H1 (cell line): ENCODE measurements around the gene MRE11. TPM values are rescaled to one million over a fixed set of nuclear protein-coding genes. Genes with fewer than 3 reads are reported as not detected.

ENCODE experiments used
- CTCF ChIA-PET: fragments of 300-600 bp; sonication (Branson Sonifier 250); formaldehyde crosslinking; loops from one replicate; lab custom pipeline; 2021; ENCODE audit not compliant: partially characterized antibody; lab: Charles Lee
- POLR2A ChIA-PET: fragments of 300-600 bp; sonication (Branson Sonifier 250); formaldehyde crosslinking; loops from one replicate; lab custom pipeline; 2021; ENCODE audit warnings: inconsistent platforms; ENCODE audit not compliant: partially characterized antibody; lab: Charles Lee
- DNase-seq, 2 experiments: peaks; one replicate each; pipeline versions ENCODE4 v3.0.0 to v3.0.0-alpha.2; 2010 to 2022; ENCODE audit warnings: low spot score in 2 of 2, low read depth in 1 of 2, mixed read lengths in 1 of 2
- FAIRE-seq: peaks from 2 replicates; lab custom pipeline; 2011; peaks lifted over from hg19 to GRCh38; lab: Jason Lieb, UNC
- H2AFZ ChIP-seq: 2 replicates; pipeline ENCODE4 v1.8.1; 2012; ENCODE audit warnings: low read length, inconsistent platforms
- H2AK5ac ChIP-seq: 2 replicates; pipeline ENCODE4 v1.6.1; 2013; ENCODE audit warnings: low read depth, low read length
- H2BK120ac ChIP-seq: replicated peaks from 2 replicates; pipeline ENCODE3; 2013; ENCODE audit warnings: low read depth, low read length, inconsistent platforms
- H2BK12ac ChIP-seq: 2 replicates; pipeline ENCODE4 v1.6.1; 2013; ENCODE audit warnings: low read depth, low read length
- H2BK15ac ChIP-seq: 2 replicates; pipeline ENCODE4 v1.6.1; 2013; ENCODE audit warnings: low read length
- H2BK20ac ChIP-seq: 2 replicates; pipeline ENCODE4 v1.6.1; 2013; ENCODE audit warnings: low read length
- H2BK5ac ChIP-seq: 2 replicates; pipeline ENCODE4 v1.6.1; 2013; ENCODE audit warnings: low read depth, low read length
- H3K14ac ChIP-seq: 2 replicates; pipeline ENCODE4 v1.6.1; 2013; ENCODE audit warnings: inconsistent platforms; ENCODE audit not compliant: insufficient read length
- H3K18ac ChIP-seq: 2 replicates; pipeline ENCODE4 v1.6.1; 2013; ENCODE audit warnings: low read length; ENCODE audit errors: extremely low read depth
- H3K23ac ChIP-seq: 2 replicates; pipeline ENCODE4 v1.6.1; 2013; ENCODE audit warnings: inconsistent platforms; ENCODE audit not compliant: insufficient read length
- H3K23me2 ChIP-seq: 2 replicates; pipeline ENCODE4 v1.6.1; 2013; ENCODE audit warnings: low read depth, low read length
- H3K27ac ChIP-seq: 2 replicates; pipeline ENCODE4 v1.6.1; 2011; ENCODE audit warnings: low read depth, low read length, inconsistent platforms
- H3K27me3 ChIP-seq, 4 experiments: replicated peaks in 1 of 4; 1 replicate in 1 of 4; 2 replicates in 3 of 4; pipeline versions ENCODE4 v1.6.1 to v1.8.1; 2011 to 2013; ENCODE audit warnings: low read length in 3 of 4, mild to moderate bottlenecking in 3 of 4, inconsistent platforms in 2 of 4, mixed read lengths in 2 of 4, moderate library complexity in 1 of 4; ENCODE audit not compliant: control insufficient read depth in 3 of 4, insufficient read depth in 3 of 4; ENCODE audit errors: extremely low read depth in 1 of 4
- H3K36me3 ChIP-seq, 4 experiments: 2 replicates each; pipeline versions ENCODE4 v1.6.1 to v1.8.1; 2011 to 2013; ENCODE audit warnings: mild to moderate bottlenecking in 4 of 4, low read length in 3 of 4, moderate library complexity in 2 of 4, control low read depth in 1 of 4, inconsistent platforms in 1 of 4; ENCODE audit not compliant: insufficient read depth in 4 of 4, control insufficient read depth in 2 of 4
- H3K4ac ChIP-seq: replicated peaks from 2 replicates; pipeline ENCODE3; 2013; ENCODE audit warnings: low read length, low read depth, mixed read lengths, inconsistent platforms; ENCODE audit not compliant: insufficient read length
- H3K4me1 ChIP-seq, 4 experiments: replicated peaks in 1 of 4; 1 replicate in 1 of 4; 2 replicates in 3 of 4; pipeline versions ENCODE4 v1.6.1 to v1.8.1; 2011 to 2013; ENCODE audit warnings: low read length in 3 of 4, inconsistent platforms in 2 of 4, mixed read lengths in 1 of 4; ENCODE audit not compliant: insufficient read depth in 4 of 4, control insufficient read depth in 3 of 4
- H3K4me2 ChIP-seq, 2 experiments: 2 replicates each; pipeline versions ENCODE4 v1.6.1 to v1.8.1; 2011 to 2013; ENCODE audit warnings: low read depth in 2 of 2, low read length in 2 of 2, control low read depth in 1 of 2, inconsistent platforms in 1 of 2, mild to moderate bottlenecking in 1 of 2; ENCODE audit not compliant: insufficient read depth in 1 of 2
- H3K4me3 ChIP-seq, 4 experiments: fragments of 200-600, 300-600 bp in 1 of 4; sonication (generic), shearing (Covaris generic), sonication (Bioruptor Twin) in 1 of 4; 2 replicates each; pipeline versions ENCODE4 v1.5.1 to v1.8.1; 2011 to 2016; ENCODE audit warnings: low read length in 4 of 4, low read depth in 3 of 4, control low read depth in 2 of 4, inconsistent platforms in 2 of 4, mild to moderate bottlenecking in 2 of 4, mixed read lengths in 1 of 4, moderate library complexity in 1 of 4; ENCODE audit not compliant: insufficient read depth in 2 of 4; ENCODE audit errors: extremely low read depth in 1 of 4
- H3K56ac ChIP-seq: replicated peaks from 2 replicates; pipeline ENCODE3; 2013; ENCODE audit warnings: low read depth, mild to moderate bottlenecking, mixed read lengths, low read length, inconsistent platforms; ENCODE audit not compliant: insufficient read length
- H3K79me1 ChIP-seq: 2 replicates; pipeline ENCODE4 v1.6.1; 2013; ENCODE audit warnings: low read depth, low read length, control low read depth
- H3K79me2 ChIP-seq, 2 experiments: 2 replicates each; pipeline versions ENCODE4 v1.6.1 to v1.8.1; 2012 to 2013; ENCODE audit warnings: low read length in 2 of 2, mild to moderate bottlenecking in 2 of 2, inconsistent platforms in 1 of 2; ENCODE audit not compliant: insufficient read depth in 2 of 2, control insufficient read depth in 1 of 2
- H3K9ac ChIP-seq, 4 experiments: replicated peaks in 1 of 4; 1 replicate in 1 of 4; 2 replicates in 3 of 4; pipeline versions ENCODE4 v1.6.1 to v1.8.1; 2011 to 2013; ENCODE audit warnings: low read depth in 3 of 4, low read length in 3 of 4, control low read depth in 2 of 4, mild to moderate bottlenecking in 2 of 4, moderate library complexity in 2 of 4, inconsistent platforms in 1 of 4; ENCODE audit errors: extremely low read depth in 1 of 4
- H3K9me3 ChIP-seq, 2 experiments: 2 replicates each; pipeline versions ENCODE4 v1.6.1 to v1.8.1; 2012 to 2013; ENCODE audit warnings: mild to moderate bottlenecking in 2 of 2, moderate library complexity in 2 of 2, control low read depth in 1 of 2, inconsistent platforms in 1 of 2, low read depth in 1 of 2, low read length in 1 of 2, mixed read lengths in 1 of 2; ENCODE audit not compliant: insufficient read depth in 2 of 2
- H4K20me1 ChIP-seq, 2 experiments: replicated peaks in 1 of 2; 2 replicates each; pipeline versions ENCODE3 to v1.8.1; 2011 to 2013; ENCODE audit warnings: inconsistent platforms in 2 of 2, low read length in 2 of 2, mild to moderate bottlenecking in 1 of 2; ENCODE audit not compliant: insufficient read depth in 2 of 2, control insufficient read depth in 1 of 2
- H4K5ac ChIP-seq: 2 replicates; pipeline ENCODE4 v1.6.1; 2013; ENCODE audit warnings: low read length, low read depth, mixed read lengths, inconsistent platforms; ENCODE audit not compliant: insufficient read length
- H4K8ac ChIP-seq: 2 replicates; pipeline ENCODE4 v1.8.0; 2013; ENCODE audit warnings: mild to moderate bottlenecking, moderate library complexity, low read length, inconsistent platforms; ENCODE audit not compliant: insufficient read depth; ENCODE audit errors: extremely low read depth
- H4K91ac ChIP-seq: replicated peaks from 2 replicates; pipeline ENCODE3; 2013; ENCODE audit warnings: low read length, mixed read lengths, inconsistent platforms; ENCODE audit not compliant: insufficient read length
- BACH1 ChIP-seq: IDR thresholded peaks from 2 replicates; pipeline ENCODE4 v1.6.1; 2012; ENCODE audit warnings: low read length, improper control_type of control experiment
- CTCF ChIP-seq, 3 experiments: IDR thresholded peaks; 1 replicate in 2 of 3; 2 replicates in 1 of 3; pipeline versions ENCODE4 v1.5.1 to v1.6.1; 2011; ENCODE audit warnings: low read length in 3 of 3, mild to moderate bottlenecking in 3 of 3, inconsistent platforms in 2 of 3, low read depth in 1 of 3, moderate library complexity in 1 of 3; ENCODE audit not compliant: insufficient read depth in 1 of 3; ENCODE audit errors: control extremely low read depth in 1 of 3
- HDAC2 ChIP-seq, 2 experiments: fragments of 300-600 bp in 1 of 2; sonication (generic) in 1 of 2; IDR thresholded peaks; 2 replicates each; pipeline ENCODE4 v1.6.1; 2011 to 2012; ENCODE audit warnings: low read depth in 2 of 2, low read length in 2 of 2, mild to moderate bottlenecking in 2 of 2, moderate library complexity in 2 of 2, borderline replicate concordance in 1 of 2, inconsistent platforms in 1 of 2
- NRF1 ChIP-seq: IDR thresholded peaks from 2 replicates; pipeline ENCODE4 v1.6.1; 2011; ENCODE audit warnings: mild to moderate bottlenecking, low read depth, low read length, improper control_type of control experiment
- RAD21 ChIP-seq, 2 experiments: IDR thresholded peaks in 1 of 2; conservative IDR thresholded peaks in 1 of 2; 2 replicates each; pipeline ENCODE4 v1.6.1; 2011; ENCODE audit warnings: low read depth in 2 of 2, low read length in 2 of 2, improper control_type of control experiment in 1 of 2, inconsistent platforms in 1 of 2, mild to moderate bottlenecking in 1 of 2, moderate library complexity in 1 of 2
- SIRT6 ChIP-seq: IDR thresholded peaks from one replicate; pipeline ENCODE4 v1.7.1; 2012; ENCODE audit warnings: low read length, inconsistent platforms
- TAF7 ChIP-seq: optimal IDR thresholded peaks from 2 replicates; pipeline ENCODE3; 2011; ENCODE audit warnings: low read depth, mild to moderate bottlenecking, inconsistent platforms, low read length, moderate library complexity, borderline replicate concordance
- ZNF274 ChIP-seq: IDR thresholded peaks from 2 replicates; pipeline ENCODE4 v1.7.0; 2012; ENCODE audit warnings: low read length, borderline replicate concordance; ENCODE audit errors: extremely low read depth
- WGBS, 2 experiments: shearing (Covaris generic) in 1 of 2; methylation state at CpG; one replicate each; pipeline versions ENCODE4 v1.1.6 to v1.1.7; 2013 to 2015; ENCODE audit warnings: low lambda C conversion rate in 2 of 2, mixed read lengths in 2 of 2, inconsistent platforms in 1 of 2, low coverage in 1 of 2, missing lambda C conversion rate in 1 of 2; ENCODE audit not compliant: insufficient replicate concordance in 2 of 2, insufficient coverage in 1 of 2, insufficient read length in 1 of 2; ENCODE audit errors: extremely low coverage in 1 of 2, missing lambda C conversion rate in 1 of 2; 5-methylcytosine and 5-hydroxymethylcytosine counted together
- polyA plus RNA-seq, 7 experiments: library from polyadenylated mRNA; depleted of rRNA in 3 of 7; stranded (reverse) in 5 of 7; unstranded in 2 of 7; fragments of >200 nt in 5 of 7; fragments of 200-250 nt in 2 of 7; gene quantifications; 1 replicate in 5 of 7; 2 replicates in 1 of 7; 4 replicates in 1 of 7; pipeline versions ENCODE4 v1.2.1 to v1.2.3, GENCODE V29; 2011 to 2013; ENCODE audit warnings: missing spikeins in 2 of 7, mixed read lengths in 2 of 7
- total RNA-seq: library from RNA; stranded (reverse); fragmentation: NEBNext Ultra II Directional; extraction: Animal tissue kit (Norgen Biotek cat#: 25700); gene quantifications from 2 replicates; pipeline ENCODE4 v1.2.1, GENCODE V29; 2021

MRE11 gene
- total and polyA plus RNA-seq, 2 of the 8 experiments (the other 6 are each of a cell fraction or from before 2014, with no cell fraction given) = 7.2 to 43.4 TPM

- Histone ChIP-seq H3K36me3 (peaks cover 0 to 5% (median under 1%) of the 10 kb centered on the region in 4 experiments; a peak in 1 of 8 replicates), H3K79me2 (no peaks in the 10 kb centered on the region), H2BK5ac (no peak overlapping the region), H3K18ac (no peak overlapping the region), H3K56ac (no peak overlapping the region), H2AK5ac (no peak overlapping the region), H3K4me1 (no peaks in the 10 kb centered on the region), H3K9me3 (no peaks in the 10 kb centered on the region), H2BK20ac (no peak overlapping the region), H4K5ac (no peak overlapping the region), H4K20me1 (no peaks in the 10 kb centered on the region), H3K14ac (no peak overlapping the region), H3K23me2 (no peaks in the 10 kb centered on the region), H4K8ac (no peak overlapping the region), H2BK120ac (no peak overlapping the region), H4K91ac (no peak overlapping the region), H2AFZ (no peak overlapping the region), H3K9ac (no peak overlapping the region), H3K27ac (no peak overlapping the region), H3K4me2 (no peak overlapping the region), H2BK12ac (no peak overlapping the region), H3K4ac (no peak overlapping the region), H3K23ac (no peak overlapping the region), H3K4me3 (no peak overlapping the region), H3K27me3 (no peaks in the 10 kb centered on the region), H2BK15ac (no peak overlapping the region), H3K79me1 (no peaks in the 10 kb centered on the region)
- FAIRE-seq (no peak), DNase-seq (no peak)
- POLR2A ChIA-PET = interaction anchor here (0.6 to 2.2 kb wide), 5 partner anchors 13 to 234 kb away, joined by 3 to 5 read pairs (median 3); no protein-coding TSS in a partner anchor
- TF ChIP-seq BACH1 (no peak), ZNF274 (no peak), RAD21 (IDR thresholded peaks at IDR 0.05 in 1 of 2, conservative IDR thresholded peaks at IDR 0.05 in 1 of 2; ENCODE audit: low read depth in 2 of 2, low read length in 2 of 2) (peak; percentile 70 to 74), CTCF (IDR thresholded peaks at IDR 0.05; ENCODE audit: control extremely low read depth in 1 of 3, insufficient read depth in 1 of 3, low read depth in 1 of 3, low read length in 3 of 3) (peak in 2 of 3 experiments; percentile 50 to 57; a peak in 3 of 4 replicates), NRF1 (no peak), TAF7 (no peak), HDAC2 (IDR thresholded peaks at IDR 0.05; ENCODE audit: borderline replicate concordance in 1 of 2, low read depth in 2 of 2, low read length in 2 of 2) (no peak), SIRT6 (no peak)
- CTCF ChIA-PET = interaction anchor here (0.6 to 6.3 kb wide), 28 partner anchors 9 to 677 kb away, joined by 3 to 36 read pairs (median 4); no protein-coding TSS in a partner anchor
- WGBS, 2 experiments = 83% methylated on average over 4 of the region's 4 CpGs; no CpG with 5 or more reads in 1 of the 2 experiments
Observed at GRCh38 chr11:94417386-94417987, 76.2 kb downstream of the MRE11 start.
